Mesendoderm (in vitro differentiated cells): ENCODE measurements around the gene TPR.

Source experiments
- DNase-seq: peaks from one replicate; pipeline ENCODE4 v3.0.0; 2013
- H2AK5ac ChIP-seq: 2 replicates; pipeline ENCODE4 v1.6.1; 2013; ENCODE audit warnings: low read length, inconsistent platforms
- H2BK120ac ChIP-seq: 2 replicates; pipeline ENCODE4 v1.6.1; 2013; ENCODE audit warnings: low read depth, mild to moderate bottlenecking, low read length, moderate library complexity, mixed read lengths
- H2BK15ac ChIP-seq: replicated peaks from 2 replicates; pipeline ENCODE4 v1.6.1; 2013; ENCODE audit warnings: low read depth, mild to moderate bottlenecking, moderate library complexity
- H2BK5ac ChIP-seq: 2 replicates; pipeline ENCODE4 v1.6.1; 2013; ENCODE audit warnings: low read length, inconsistent platforms
- H3K18ac ChIP-seq: 2 replicates; pipeline ENCODE4 v1.6.1; 2013; ENCODE audit warnings: mild to moderate bottlenecking, low read length, mixed read lengths
- H3K23ac ChIP-seq: one replicate; pipeline ENCODE4 v1.6.1; 2013; ENCODE audit warnings: low read length
- H3K27ac ChIP-seq: 2 replicates; pipeline ENCODE4 v1.5.1; 2013; ENCODE audit warnings: low read depth, mild to moderate bottlenecking, inconsistent platforms, low read length, moderate library complexity
- H3K27me3 ChIP-seq: 2 replicates; pipeline ENCODE4 v1.6.1; 2013; ENCODE audit warnings: low read length, control low read depth, mild to moderate bottlenecking, inconsistent platforms; ENCODE audit not compliant: insufficient read depth, poor library complexity
- H3K36me3 ChIP-seq: 2 replicates; pipeline ENCODE4 v1.6.1; 2013; ENCODE audit warnings: low read length, inconsistent platforms; ENCODE audit not compliant: control insufficient read depth, insufficient read depth
- H3K4ac ChIP-seq: one replicate; pipeline ENCODE4 v1.6.1; 2013; ENCODE audit warnings: low read depth, mild to moderate bottlenecking, low read length, moderate library complexity
- H3K4me1 ChIP-seq: 2 replicates; pipeline ENCODE4 v1.6.1; 2013; ENCODE audit warnings: low read depth, low read length, inconsistent platforms; ENCODE audit not compliant: control insufficient read depth
- H3K4me2 ChIP-seq: 2 replicates; pipeline ENCODE4 v1.6.1; 2013; ENCODE audit warnings: low read length
- H3K4me3 ChIP-seq: 2 replicates; pipeline ENCODE4 v1.5.1; 2013; ENCODE audit warnings: mild to moderate bottlenecking, low read length
- H3K56ac ChIP-seq: one replicate; pipeline ENCODE4 v1.6.1; 2013; ENCODE audit warnings: low read length
- H3K79me1 ChIP-seq: 2 replicates; pipeline ENCODE4 v1.6.1; 2013; ENCODE audit warnings: low read length, inconsistent platforms
- H3K79me2 ChIP-seq: 2 replicates; pipeline ENCODE4 v1.6.1; 2013; ENCODE audit warnings: mild to moderate bottlenecking, low read length; ENCODE audit not compliant: control insufficient read depth, insufficient read depth
- H3K9ac ChIP-seq: 2 replicates; pipeline ENCODE4 v1.6.1; 2013; ENCODE audit warnings: low read length, inconsistent platforms
- H4K5ac ChIP-seq: one replicate; pipeline ENCODE4 v1.6.1; 2013; ENCODE audit warnings: low read length
- H4K8ac ChIP-seq: one replicate; pipeline ENCODE4 v1.6.1; 2013; ENCODE audit warnings: low read depth, mild to moderate bottlenecking, control low read depth, low read length, moderate library complexity
- WGBS: extraction: QIAGEN DNeasy Blood & Tissue Kit; methylation state at CpG from one replicate; pipeline ENCODE4 v1.1.7; 2013; ENCODE audit warnings: low lambda C conversion rate, missing lambda C conversion rate; ENCODE audit not compliant: insufficient coverage; ENCODE audit errors: extremely low coverage; 5-methylcytosine and 5-hydroxymethylcytosine counted together

TPR gene

GRCh38 chr1:186327331-186327730 lies 47.7 kb downstream of the TPR start:
- Histone ChIP-seq H3K79me1 (no peaks in the 10 kb centered on the region), H3K79me2 (no peaks in the 10 kb centered on the region), H3K4me3 (no peak overlapping the region), H2AK5ac (no peak overlapping the region), H2BK5ac (no peak overlapping the region), H3K4me2 (no peak overlapping the region), H2BK15ac (no peak overlapping the region), H3K27ac (no peak overlapping the region), H3K36me3 (peaks cover 1% of the 10 kb centered on the region), H3K4me1 (no peaks in the 10 kb centered on the region), H4K8ac (no peak overlapping the region), H3K4ac (no peak overlapping the region), H2BK120ac (no peak overlapping the region), H3K9ac (no peak overlapping the region), H4K5ac (no peak overlapping the region), H3K27me3 (no peaks in the 10 kb centered on the region), H3K23ac (no peak overlapping the region), H3K18ac (no peak overlapping the region), H3K56ac (no peak overlapping the region)
- no peak for DNase-seq
- WGBS: no CpG with 5 or more reads among the region's 1 CpG

GRCh38 chr1:186326009-186326408 lies 49.0 kb downstream of the TPR start:
- Histone ChIP-seq H4K5ac (no peak overlapping the region), H3K4me1 (no peaks in the 10 kb centered on the region), H3K4me3 (no peak overlapping the region), H3K36me3 (peaks cover 2% of the 10 kb centered on the region), H3K79me2 (no peaks in the 10 kb centered on the region), H3K9ac (no peak overlapping the region), H4K8ac (no peak overlapping the region), H3K23ac (no peak overlapping the region), H2BK5ac (no peak overlapping the region), H2BK120ac (no peak overlapping the region), H3K4me2 (no peak overlapping the region), H3K27me3 (no peaks in the 10 kb centered on the region), H3K79me1 (no peaks in the 10 kb centered on the region), H3K4ac (no peak overlapping the region), H3K18ac (no peak overlapping the region), H2AK5ac (no peak overlapping the region), H3K27ac (no peak overlapping the region), H2BK15ac (no peak overlapping the region), H3K56ac (no peak overlapping the region)
- no CpG with 5 or more reads among the region's 1 CpG for WGBS
- no peak for DNase-seq

- H4K5ac ChIP-seq: no peak overlapping the region
- no peak overlapping the region for H3K4me2 ChIP-seq
- H2BK120ac ChIP-seq: no peak overlapping the region
- H2BK5ac ChIP-seq: no peak overlapping the region
- no peaks in the 10 kb centered on the region for H3K27me3 ChIP-seq
- peaks cover 4% of the 10 kb centered on the region for H3K36me3 ChIP-seq
- H3K79me1 ChIP-seq: no peaks in the 10 kb centered on the region
- WGBS: 100% methylated on average over 1 of the region's 2 CpGs
- no peak overlapping the region for H3K4ac ChIP-seq
- no peak overlapping the region for H3K18ac ChIP-seq
- no peaks in the 10 kb centered on the region for H3K4me1 ChIP-seq
- H3K79me2 ChIP-seq: no peaks in the 10 kb centered on the region
- H2BK15ac ChIP-seq: no peak overlapping the region
- H2AK5ac ChIP-seq: no peak overlapping the region
- H3K23ac ChIP-seq: no peak overlapping the region
- peak; percentile 23 for DNase-seq
- no peak overlapping the region for H3K56ac ChIP-seq
- H3K4me3 ChIP-seq: no peak overlapping the region
- H3K9ac ChIP-seq: no peak overlapping the region
- no peak overlapping the region for H4K8ac ChIP-seq
- no peak overlapping the region for H3K27ac ChIP-seq
Observed at GRCh38 chr1:186325239-186325638, 49.8 kb downstream of the TPR start.

GRCh38 chr1:186323865-186324264 lies 51.2 kb downstream of the TPR start:
- Histone ChIP-seq H2AK5ac (no peak overlapping the region), H3K27ac (no peak overlapping the region), H3K4me1 (no peaks in the 10 kb centered on the region), H2BK5ac (no peak overlapping the region), H3K23ac (no peak overlapping the region), H3K36me3 (peaks cover 4% of the 10 kb centered on the region), H3K79me1 (no peaks in the 10 kb centered on the region), H3K4me2 (no peak overlapping the region), H3K9ac (no peak overlapping the region), H2BK120ac (no peak overlapping the region), H3K27me3 (no peaks in the 10 kb centered on the region), H3K18ac (no peak overlapping the region), H3K4me3 (no peak overlapping the region), H4K5ac (no peak overlapping the region), H4K8ac (no peak overlapping the region), H3K4ac (no peak overlapping the region), H2BK15ac (no peak overlapping the region), H3K56ac (no peak overlapping the region), H3K79me2 (no peaks in the 10 kb centered on the region)
- no CpG with 5 or more reads among the region's 4 CpGs for WGBS
- DNase-seq: no peak

GRCh38 chr1:186315570-186315969 lies 59.5 kb downstream of the TPR start:
- no peak overlapping the region for H4K5ac ChIP-seq
- no peak overlapping the region for H2AK5ac ChIP-seq
- WGBS: no CpG with 5 or more reads among the region's 3 CpGs
- no peaks in the 10 kb centered on the region for H3K79me2 ChIP-seq
- no peak overlapping the region for H2BK5ac ChIP-seq
- no peaks in the 10 kb centered on the region for H3K36me3 ChIP-seq
- H3K79me1 ChIP-seq: no peaks in the 10 kb centered on the region
- H3K9ac ChIP-seq: no peak overlapping the region
- H3K23ac ChIP-seq: no peak overlapping the region
- H2BK120ac ChIP-seq: no peak overlapping the region
- DNase-seq: no peak
- H4K8ac ChIP-seq: no peak overlapping the region
- no peak overlapping the region for H3K27ac ChIP-seq
- H3K56ac ChIP-seq: no peak overlapping the region
- no peak overlapping the region for H3K4ac ChIP-seq
- H2BK15ac ChIP-seq: no peak overlapping the region
- H3K4me2 ChIP-seq: no peak overlapping the region
- H3K4me1 ChIP-seq: no peaks in the 10 kb centered on the region
- no peaks in the 10 kb centered on the region for H3K27me3 ChIP-seq
- no peak overlapping the region for H3K4me3 ChIP-seq
- no peak overlapping the region for H3K18ac ChIP-seq

GRCh38 chr1:186311375-186312051 lies 63.5 kb downstream of the TPR start:
- Histone ChIP-seq H3K27me3 (no peaks in the 10 kb centered on the region), H2BK5ac (no peak overlapping the region), H4K8ac (no peak overlapping the region), H3K79me1 (no peaks in the 10 kb centered on the region), H3K27ac (no peak overlapping the region), H3K56ac (no peak overlapping the region), H2BK15ac (no peak overlapping the region), H3K79me2 (no peaks in the 10 kb centered on the region), H3K23ac (no peak overlapping the region), H4K5ac (no peak overlapping the region), H3K4me2 (no peak overlapping the region), H3K4me3 (no peak overlapping the region), H3K4ac (no peak overlapping the region), H3K9ac (no peak overlapping the region), H3K18ac (no peak overlapping the region), H2AK5ac (no peak overlapping the region), H3K36me3 (no peaks in the 10 kb centered on the region), H2BK120ac (no peak overlapping the region), H3K4me1 (no peaks in the 10 kb centered on the region)
- no peak for DNase-seq
- no CpG with 5 or more reads among the region's 3 CpGs for WGBS
